Fibroblast of the aortic adventitia (primary cell): ENCODE measurements around the gene KCNIP3. TPM values are rescaled to one million over a fixed set of nuclear protein-coding genes. Genes with fewer than 3 reads are reported as not detected.

Source experiments
- DNase-seq: peaks from one replicate; pipeline ENCODE4 v3.0.0-alpha.2; 2010; ENCODE audit warnings: low read depth
- H3K4me3 ChIP-seq: 2 replicates; pipeline ENCODE4 v1.5.1; 2011; ENCODE audit warnings: low read depth, mild to moderate bottlenecking, control low read depth, low read length, moderate library complexity
- total RNA-seq: library from RNA; depleted of rRNA; stranded (reverse); fragments of >200 nt; gene quantifications from 2 replicates; pipeline ENCODE4 v1.2.3, GENCODE V29; 2012; ENCODE audit warnings: low replicate concordance
- TF ChIP-seq, protein P1 (sequence below): IDR thresholded peaks from 2 replicates; pipeline ENCODE4 v1.5.1; 2011; ENCODE audit warnings: mild to moderate bottlenecking, low read length, control low read depth, inconsistent platforms; ENCODE audit not compliant: insufficient read depth

KCNIP3 gene
- total RNA-seq, 1 donor = 2.9 TPM

DNA sequence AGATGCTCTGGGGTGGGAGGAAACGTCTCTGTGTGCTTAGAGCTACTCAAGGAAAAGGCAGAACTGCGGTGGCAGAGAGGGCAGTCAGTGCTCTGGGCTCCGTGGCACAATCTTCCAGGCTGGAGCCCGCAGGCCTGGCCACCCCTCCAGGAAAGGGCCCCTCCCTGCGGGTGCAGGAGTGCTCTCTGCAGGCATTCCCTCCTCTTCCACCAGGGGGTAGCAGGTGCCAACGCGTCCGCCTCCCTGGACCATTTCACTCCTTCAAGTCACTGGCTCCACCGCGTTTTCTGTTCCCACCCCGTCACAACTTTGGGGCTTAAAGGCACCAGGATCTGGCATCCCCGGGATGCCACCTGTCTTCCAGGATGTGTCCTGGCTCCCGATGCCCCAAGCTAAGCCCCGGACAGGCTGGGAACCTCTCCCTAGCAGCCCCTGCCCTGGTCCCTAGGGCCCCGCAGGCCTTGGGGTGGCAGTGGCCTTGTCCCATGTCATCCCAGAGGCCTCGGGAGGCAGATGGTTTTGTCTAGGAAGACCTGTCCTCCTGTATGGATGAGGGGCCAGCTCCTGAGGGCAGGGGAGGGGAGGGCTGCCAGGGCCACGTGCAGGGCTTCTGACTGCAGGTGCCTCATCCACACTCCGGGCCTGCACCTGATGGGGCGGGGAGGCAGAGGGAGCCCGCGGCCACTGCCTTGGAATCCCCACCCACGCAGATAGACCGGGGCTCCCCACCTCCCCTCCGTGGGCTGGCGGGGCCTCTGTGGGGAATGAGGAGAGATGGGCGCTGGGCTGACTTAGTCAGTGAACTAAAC, 26.4 kb downstream of the KCNIP3 start:
- no peak for DNase-seq
- TF ChIP-seq, protein P1, sequence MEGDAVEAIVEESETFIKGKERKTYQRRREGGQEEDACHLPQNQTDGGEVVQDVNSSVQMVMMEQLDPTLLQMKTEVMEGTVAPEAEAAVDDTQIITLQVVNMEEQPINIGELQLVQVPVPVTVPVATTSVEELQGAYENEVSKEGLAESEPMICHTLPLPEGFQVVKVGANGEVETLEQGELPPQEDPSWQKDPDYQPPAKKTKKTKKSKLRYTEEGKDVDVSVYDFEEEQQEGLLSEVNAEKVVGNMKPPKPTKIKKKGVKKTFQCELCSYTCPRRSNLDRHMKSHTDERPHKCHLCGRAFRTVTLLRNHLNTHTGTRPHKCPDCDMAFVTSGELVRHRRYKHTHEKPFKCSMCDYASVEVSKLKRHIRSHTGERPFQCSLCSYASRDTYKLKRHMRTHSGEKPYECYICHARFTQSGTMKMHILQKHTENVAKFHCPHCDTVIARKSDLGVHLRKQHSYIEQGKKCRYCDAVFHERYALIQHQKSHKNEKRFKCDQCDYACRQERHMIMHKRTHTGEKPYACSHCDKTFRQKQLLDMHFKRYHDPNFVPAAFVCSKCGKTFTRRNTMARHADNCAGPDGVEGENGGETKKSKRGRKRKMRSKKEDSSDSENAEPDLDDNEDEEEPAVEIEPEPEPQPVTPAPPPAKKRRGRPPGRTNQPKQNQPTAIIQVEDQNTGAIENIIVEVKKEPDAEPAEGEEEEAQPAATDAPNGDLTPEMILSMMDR = peak; percentile 43
- no peak overlapping the region for H3K4me3 ChIP-seq

DNA sequence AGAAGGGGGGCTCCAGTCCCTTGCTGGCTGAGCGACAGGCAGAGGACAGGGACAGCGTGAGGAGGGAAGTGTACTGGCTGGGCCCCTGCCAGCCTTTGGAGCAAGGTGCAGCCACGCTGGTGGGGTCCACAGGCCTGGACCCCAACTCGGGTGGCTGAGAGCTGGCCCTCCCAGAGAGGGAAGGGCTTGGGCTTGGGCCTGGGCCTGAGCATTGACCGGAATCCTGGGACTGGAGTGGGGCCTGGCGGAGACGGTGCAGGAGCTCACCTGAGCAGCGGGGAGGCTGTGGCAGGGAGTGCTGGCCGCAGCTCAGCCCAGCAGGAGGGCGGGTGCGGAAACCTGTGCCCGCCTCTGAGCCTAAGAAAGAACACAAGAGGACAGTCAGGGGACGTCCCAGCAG, 27.9 kb downstream of the KCNIP3 start:
- no peak for DNase-seq
- TF ChIP-seq, protein P1 = no peak
- H3K4me3 ChIP-seq = no peak overlapping the region

DNA sequence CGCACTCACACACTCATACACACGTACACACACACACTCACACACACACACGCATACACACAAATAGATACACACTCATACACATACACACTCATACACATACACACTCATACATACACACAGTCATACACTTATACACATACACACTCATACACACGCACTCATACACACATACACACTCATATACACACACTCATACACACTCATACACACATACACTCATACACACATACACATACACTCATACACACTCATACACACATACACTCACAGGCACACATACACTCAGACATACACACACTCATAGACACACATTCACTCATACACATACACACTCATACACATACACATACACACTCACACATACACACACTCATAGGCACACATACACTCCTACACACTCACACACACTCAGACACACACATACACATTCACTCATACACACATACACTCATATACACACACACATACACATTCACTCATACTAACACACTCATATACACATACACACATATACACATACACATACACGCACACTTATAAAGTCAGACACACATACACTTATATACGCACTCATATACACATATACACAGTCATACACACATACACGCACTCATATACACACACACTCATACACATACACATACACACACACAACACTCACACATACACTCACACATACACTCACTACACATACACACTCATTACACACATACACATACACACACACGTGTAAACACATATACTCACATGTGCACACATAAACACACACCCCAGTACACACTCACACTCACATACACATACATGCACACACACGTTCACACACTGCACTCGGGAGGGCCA, 28.7 kb downstream of the KCNIP3 start:
- TF ChIP-seq, protein P1 = no peak
- no peak for DNase-seq
- H3K4me3 ChIP-seq = no peak overlapping the region

DNA sequence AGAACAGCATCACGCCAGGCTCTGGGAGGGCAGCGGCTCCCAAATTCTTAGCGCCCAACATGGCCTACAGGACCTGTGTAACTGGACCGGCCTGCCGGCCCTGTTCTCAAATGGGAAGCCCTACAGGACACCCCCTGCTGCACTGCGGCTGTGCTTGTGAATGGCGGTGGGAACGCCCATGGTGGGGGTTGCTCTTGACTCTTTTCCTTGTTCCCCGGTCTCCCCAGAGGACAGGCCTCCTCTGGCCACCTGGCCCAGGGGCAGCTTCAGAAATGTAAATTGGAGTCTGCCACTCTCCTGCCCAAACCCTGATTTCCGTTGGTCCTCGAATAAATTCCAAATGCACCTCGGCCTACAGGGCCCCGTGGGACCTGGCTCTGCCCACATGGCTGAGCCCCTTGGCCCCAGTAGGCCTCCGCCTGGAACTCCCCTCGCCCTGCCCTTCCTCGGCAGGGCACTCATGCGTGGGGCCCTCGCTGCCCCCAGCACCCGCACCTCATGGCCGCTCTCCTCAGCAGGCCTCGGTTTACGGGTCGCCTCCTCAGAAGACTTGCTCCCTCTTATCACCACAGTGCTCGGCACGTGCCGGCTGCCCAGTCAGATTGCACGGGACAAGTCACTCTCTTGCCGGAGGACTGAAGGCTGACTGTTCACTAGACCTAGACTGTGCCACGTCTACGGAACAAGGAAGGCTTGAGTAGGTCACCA, 29.4 kb downstream of the KCNIP3 start:
- no peak for DNase-seq
- H3K4me3 ChIP-seq = no peak overlapping the region
- TF ChIP-seq, protein P1 = no peak

DNA sequence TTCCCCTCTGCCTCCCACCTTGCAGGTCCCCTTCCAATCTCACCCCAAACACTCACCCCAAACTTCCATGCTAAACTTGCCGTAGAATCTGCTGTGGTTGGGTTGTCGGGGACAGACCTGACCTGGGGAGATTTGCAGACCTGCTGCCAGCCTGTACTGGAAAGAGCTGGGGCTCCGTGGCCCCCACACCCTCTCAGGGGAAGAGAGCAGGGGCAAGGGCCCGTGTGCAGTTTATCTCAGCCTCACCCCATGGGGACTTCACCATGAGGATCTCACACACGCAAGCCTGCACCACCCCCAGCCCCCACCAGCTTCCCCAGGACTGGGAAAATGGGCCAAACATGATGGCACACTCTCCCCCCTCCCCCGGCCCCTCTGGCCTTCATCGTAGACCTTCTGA, 30.7 kb downstream of the KCNIP3 start:
- TF ChIP-seq, protein P1 = no peak
- no peak for DNase-seq
- H3K4me3 ChIP-seq = no peak overlapping the region

DNA sequence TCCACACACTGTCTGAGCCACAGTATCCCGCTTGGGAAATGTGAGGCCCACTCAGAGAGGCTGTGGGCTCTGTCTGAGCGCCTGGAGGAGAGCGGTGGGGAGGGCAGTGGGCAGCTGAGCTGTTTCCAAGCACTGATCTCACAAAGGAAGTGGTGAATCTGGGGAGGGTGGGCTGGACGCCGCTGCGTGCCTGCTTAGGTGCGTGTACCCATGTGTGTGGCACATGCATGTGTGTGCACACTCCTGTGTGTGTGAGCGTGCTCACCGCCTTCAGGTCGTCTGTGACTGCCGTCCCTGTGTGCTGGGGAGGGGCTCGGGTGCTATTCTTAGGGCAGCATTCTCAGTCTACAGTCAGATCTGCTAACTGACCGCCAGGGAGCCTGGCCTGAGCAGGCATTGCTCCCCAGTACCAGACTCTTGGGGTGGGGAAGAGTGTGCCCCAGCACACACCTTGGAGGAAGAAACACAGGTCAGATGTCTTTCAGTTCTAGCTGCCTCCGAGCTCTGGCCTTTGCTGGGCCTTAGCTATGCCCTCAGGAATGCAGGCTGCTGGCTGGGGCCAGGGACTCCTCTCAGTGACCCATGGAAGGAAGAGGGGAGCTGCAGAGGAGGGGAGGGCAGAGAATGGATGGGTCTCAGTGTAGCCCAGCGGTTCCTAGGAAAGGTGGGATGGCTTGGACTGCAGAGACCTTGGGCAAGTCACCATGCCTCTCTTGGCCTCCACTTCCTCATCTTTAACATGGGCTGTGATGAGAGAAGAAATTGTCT, 31.4 kb downstream of the KCNIP3 start:
- H3K4me3 ChIP-seq = no peak overlapping the region
- TF ChIP-seq, protein P1 = no peak
- no peak for DNase-seq
